ENCODE data around the gene JMY.

DNA sequence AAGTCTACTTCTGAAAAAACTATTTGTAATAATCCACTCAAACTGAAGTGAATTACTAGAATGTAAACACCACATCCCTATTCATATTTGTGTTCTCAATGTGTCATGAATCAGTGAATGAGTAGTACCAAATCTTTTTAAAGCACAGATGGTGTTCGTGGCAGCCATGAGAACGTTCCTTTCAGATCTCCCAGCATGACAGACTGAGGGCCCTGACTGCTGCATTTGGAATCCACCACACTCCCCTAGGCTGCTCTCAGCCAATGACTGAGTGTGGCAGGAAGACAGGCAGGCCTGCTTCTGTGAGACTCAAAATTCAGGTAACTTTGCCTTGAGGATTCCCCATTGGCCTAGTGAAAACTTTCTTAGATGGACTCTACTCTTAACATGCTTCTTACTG lies 10.9 kb upstream of the JMY start:
- TF ChIP-seq FOXM1 (IDR thresholded peaks at IDR 0.05; ENCODE audit: low read depth) = no peak
- TF ChIP-seq, protein P1, sequence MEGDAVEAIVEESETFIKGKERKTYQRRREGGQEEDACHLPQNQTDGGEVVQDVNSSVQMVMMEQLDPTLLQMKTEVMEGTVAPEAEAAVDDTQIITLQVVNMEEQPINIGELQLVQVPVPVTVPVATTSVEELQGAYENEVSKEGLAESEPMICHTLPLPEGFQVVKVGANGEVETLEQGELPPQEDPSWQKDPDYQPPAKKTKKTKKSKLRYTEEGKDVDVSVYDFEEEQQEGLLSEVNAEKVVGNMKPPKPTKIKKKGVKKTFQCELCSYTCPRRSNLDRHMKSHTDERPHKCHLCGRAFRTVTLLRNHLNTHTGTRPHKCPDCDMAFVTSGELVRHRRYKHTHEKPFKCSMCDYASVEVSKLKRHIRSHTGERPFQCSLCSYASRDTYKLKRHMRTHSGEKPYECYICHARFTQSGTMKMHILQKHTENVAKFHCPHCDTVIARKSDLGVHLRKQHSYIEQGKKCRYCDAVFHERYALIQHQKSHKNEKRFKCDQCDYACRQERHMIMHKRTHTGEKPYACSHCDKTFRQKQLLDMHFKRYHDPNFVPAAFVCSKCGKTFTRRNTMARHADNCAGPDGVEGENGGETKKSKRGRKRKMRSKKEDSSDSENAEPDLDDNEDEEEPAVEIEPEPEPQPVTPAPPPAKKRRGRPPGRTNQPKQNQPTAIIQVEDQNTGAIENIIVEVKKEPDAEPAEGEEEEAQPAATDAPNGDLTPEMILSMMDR (IDR thresholded peaks at IDR 0.05) = no peak
- TF ChIP-seq, protein P2, sequence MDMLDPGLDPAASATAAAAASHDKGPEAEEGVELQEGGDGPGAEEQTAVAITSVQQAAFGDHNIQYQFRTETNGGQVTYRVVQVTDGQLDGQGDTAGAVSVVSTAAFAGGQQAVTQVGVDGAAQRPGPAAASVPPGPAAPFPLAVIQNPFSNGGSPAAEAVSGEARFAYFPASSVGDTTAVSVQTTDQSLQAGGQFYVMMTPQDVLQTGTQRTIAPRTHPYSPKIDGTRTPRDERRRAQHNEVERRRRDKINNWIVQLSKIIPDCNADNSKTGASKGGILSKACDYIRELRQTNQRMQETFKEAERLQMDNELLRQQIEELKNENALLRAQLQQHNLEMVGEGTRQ (IDR thresholded peaks at IDR 0.05; ENCODE audit: borderline replicate concordance, low read depth, low read length) = no peak
- no peak for TF ChIP-seq POLR2AphosphoS5 (IDR thresholded peaks at IDR 0.05; ENCODE audit: low read depth, low read length)
- no peak for TF ChIP-seq MEF2A (IDR thresholded peaks at IDR 0.05; ENCODE audit: borderline replicate concordance, low read depth)
- TF ChIP-seq RFX5 (IDR thresholded peaks at IDR 0.05; ENCODE audit: low read length) = no peak
- no peak for TF ChIP-seq EP300 (IDR thresholded peaks at IDR 0.05; ENCODE audit: borderline replicate concordance in 1 of 2, low read depth in 1 of 2, low read length in 1 of 2)
- TF ChIP-seq GABPA (IDR thresholded peaks at IDR 0.05; ENCODE audit: low read depth) = no peak
